Measurements from ENCODE around the gene AHCYL2.

AHCYL2 gene

DNA sequence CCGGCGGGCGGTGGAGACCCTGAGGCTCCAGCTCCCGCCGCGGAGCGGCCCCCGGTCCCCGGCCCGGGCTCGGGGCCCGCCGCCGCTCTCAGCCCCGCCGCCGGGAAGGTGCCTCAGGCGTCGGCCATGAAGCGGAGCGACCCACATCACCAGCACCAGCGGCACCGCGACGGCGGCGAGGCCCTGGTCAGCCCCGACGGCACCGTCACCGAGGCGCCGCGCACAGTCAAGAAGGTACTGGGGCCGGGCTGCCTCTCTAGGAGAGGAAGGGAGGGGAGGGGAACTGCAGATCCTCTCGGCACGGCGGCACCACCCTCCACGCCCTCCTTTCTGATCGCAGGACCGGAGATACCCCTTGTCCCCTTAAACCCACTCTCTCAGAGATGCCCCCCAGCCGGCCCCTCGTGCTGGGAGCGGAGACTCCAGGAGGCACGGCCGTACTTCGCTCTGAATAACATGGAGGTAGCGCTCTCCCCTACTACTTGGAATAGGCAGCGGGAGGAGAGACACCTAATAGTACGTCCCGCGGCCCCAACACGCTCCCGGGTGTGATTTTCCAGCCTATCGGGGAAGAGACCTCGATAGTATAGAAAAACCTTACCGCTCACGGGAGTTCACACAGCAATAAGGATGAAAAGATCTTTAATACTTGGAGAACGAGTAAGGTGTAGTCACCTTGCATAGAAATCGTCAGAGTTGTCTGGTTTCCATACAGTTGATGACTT lies 538 bp downstream of the AHCYL2 start:
- no peaks in the 10 kb centered on the region for H3K27me3 ChIP-seq (ENCODE audit: insufficient read depth, low read length, poor library complexity, severe bottlenecking)
- no peaks in the 10 kb centered on the region for H3K36me3 ChIP-seq (ENCODE audit: insufficient read depth, low read length)
- peak overlapping the region; percentile 95 for H3K4me3 ChIP-seq (ENCODE audit: low read length, poor library complexity, severe bottlenecking)
- peak overlapping the region; percentile 79 for H2AFZ ChIP-seq (ENCODE audit: low read length)
- peak overlapping the region; percentile 84 for H3K4me2 ChIP-seq (ENCODE audit: low read depth, low read length, poor library complexity, severe bottlenecking)
- H4K20me1 ChIP-seq (ENCODE audit: insufficient read depth, low read length, poor library complexity, severe bottlenecking), result no peaks in the 10 kb centered on the region
- H3K9me2 ChIP-seq (replicated peaks; ENCODE audit: low read depth, low read length), result no peaks in the 10 kb centered on the region
- no peaks in the 10 kb centered on the region for H3K9me3 ChIP-seq (ENCODE audit: insufficient read depth, low read depth, low read length)
- peaks cover 34% of the 10 kb centered on the region for H3K4me1 ChIP-seq (ENCODE audit: insufficient read depth, low read length, poor library complexity, severe bottlenecking)
- TF ChIP-seq EZH2phosphoT487 (IDR thresholded peaks at IDR 0.05; ENCODE audit: borderline replicate concordance), result no peak
- TF ChIP-seq, protein P1, sequence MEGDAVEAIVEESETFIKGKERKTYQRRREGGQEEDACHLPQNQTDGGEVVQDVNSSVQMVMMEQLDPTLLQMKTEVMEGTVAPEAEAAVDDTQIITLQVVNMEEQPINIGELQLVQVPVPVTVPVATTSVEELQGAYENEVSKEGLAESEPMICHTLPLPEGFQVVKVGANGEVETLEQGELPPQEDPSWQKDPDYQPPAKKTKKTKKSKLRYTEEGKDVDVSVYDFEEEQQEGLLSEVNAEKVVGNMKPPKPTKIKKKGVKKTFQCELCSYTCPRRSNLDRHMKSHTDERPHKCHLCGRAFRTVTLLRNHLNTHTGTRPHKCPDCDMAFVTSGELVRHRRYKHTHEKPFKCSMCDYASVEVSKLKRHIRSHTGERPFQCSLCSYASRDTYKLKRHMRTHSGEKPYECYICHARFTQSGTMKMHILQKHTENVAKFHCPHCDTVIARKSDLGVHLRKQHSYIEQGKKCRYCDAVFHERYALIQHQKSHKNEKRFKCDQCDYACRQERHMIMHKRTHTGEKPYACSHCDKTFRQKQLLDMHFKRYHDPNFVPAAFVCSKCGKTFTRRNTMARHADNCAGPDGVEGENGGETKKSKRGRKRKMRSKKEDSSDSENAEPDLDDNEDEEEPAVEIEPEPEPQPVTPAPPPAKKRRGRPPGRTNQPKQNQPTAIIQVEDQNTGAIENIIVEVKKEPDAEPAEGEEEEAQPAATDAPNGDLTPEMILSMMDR (conservative IDR thresholded peaks at IDR 0.05; ENCODE audit: low read length), result no peak
- H3F3A ChIP-seq (ENCODE audit: low read depth), result no peaks in the 10 kb centered on the region
- H3K9ac ChIP-seq (ENCODE audit: low read depth, low read length, poor library complexity, severe bottlenecking), result peak overlapping the region; percentile 65
- peaks cover 17% of the 10 kb centered on the region; the same call in 1 of the 2 replicates for H3K79me2 ChIP-seq (ENCODE audit: insufficient read depth, low read length)

DNA sequence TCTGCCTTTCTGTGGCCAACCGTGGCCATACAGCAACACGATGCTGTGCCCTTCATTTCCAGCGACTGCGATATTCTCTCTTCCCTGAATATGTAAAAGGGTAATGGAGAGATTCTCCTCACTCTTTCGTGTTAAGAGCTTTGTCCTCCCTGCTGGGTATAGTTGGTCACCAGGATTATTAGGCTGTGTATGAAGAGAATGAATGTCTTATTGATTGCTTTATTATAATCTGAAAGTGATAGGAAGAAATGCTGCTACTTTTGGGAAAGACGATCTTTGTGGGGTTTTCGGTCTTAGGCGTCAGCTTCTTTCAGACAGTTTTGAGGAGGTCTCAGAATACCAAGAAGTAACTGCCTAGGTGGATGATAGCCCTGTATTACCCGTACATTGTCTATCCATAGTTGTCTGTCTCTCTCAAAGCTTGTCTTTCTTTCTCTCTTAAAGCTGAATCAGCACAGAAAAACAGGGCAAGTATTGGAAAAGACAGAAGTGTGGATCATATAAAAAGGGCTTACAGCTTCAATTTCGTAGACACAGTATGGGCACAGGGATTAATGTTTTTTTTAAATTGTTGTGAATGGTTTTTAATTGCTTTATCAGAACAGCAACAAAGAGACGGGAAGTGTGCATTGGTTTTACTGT lies 1.2 kb downstream of the AHCYL2 start:
- Histone ChIP-seq H3K4me1 (ENCODE audit: insufficient read depth, low read length, poor library complexity, severe bottlenecking) (peaks cover 34% of the 10 kb centered on the region), H3K4me2 (ENCODE audit: low read depth, low read length, poor library complexity, severe bottlenecking) (peak overlapping the region; percentile 84), H3K9me3 (ENCODE audit: insufficient read depth, low read depth, low read length) (no peaks in the 10 kb centered on the region), H4K20me1 (ENCODE audit: insufficient read depth, low read length, poor library complexity, severe bottlenecking) (no peaks in the 10 kb centered on the region), H3F3A (ENCODE audit: low read depth) (no peaks in the 10 kb centered on the region), H3K4me3 (ENCODE audit: low read length, poor library complexity, severe bottlenecking) (peak overlapping the region; percentile 95), H3K9ac (ENCODE audit: low read depth, low read length, poor library complexity, severe bottlenecking) (peak overlapping the region; percentile 65), H2AFZ (ENCODE audit: low read length) (peak overlapping the region; percentile 79), H3K9me2 (replicated peaks; ENCODE audit: low read depth, low read length) (no peaks in the 10 kb centered on the region), H3K79me2 (ENCODE audit: insufficient read depth, low read length) (peaks cover 17% of the 10 kb centered on the region; the same call in 1 of the 2 replicates), H3K36me3 (ENCODE audit: insufficient read depth, low read length) (no peaks in the 10 kb centered on the region), H3K27me3 (ENCODE audit: insufficient read depth, low read length, poor library complexity, severe bottlenecking) (no peaks in the 10 kb centered on the region)
- no peak for TF ChIP-seq EZH2phosphoT487 (IDR thresholded peaks at IDR 0.05; ENCODE audit: borderline replicate concordance)

DNA sequence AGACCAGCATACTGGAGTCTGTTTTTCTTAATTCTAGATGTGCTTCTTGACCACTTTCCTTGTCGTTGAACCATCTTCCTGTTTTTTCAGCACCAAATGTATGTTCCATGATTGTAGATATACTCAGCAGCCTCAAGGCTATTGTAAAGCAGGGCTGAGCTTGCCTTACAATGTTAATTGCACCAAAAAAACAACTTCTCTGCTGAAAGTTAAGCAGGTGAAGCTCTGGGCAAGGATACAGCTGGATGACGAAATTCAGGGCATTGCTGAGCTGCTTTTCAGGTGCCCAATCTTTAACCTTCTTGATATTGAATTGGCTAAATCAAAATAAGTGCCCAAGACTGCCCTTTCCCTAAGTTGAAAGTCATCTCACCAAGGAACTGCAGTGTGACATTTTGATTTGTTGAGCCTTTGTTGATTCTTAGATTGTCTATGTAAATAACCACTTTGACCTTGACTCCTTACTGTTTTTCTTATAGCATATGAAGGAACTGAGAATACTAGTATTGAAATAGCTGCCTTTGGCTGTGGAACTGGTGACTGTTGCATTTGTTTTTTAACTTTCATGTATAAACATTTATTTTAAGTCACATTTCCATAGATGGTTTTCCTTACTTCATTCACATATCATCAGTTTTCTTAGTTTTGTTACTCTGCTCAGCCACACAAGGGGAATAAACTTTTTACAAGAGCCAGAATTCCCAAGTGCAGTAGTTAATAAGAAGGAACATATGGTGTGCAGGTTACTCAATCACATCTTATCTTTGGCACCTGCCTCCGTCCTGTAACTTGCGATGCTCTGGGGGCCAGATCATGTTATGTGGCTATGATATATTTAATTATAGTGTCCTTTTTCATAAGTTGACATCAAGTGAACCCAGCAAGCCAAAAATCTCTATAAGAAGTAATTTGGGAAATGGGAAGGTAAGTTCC lies 3.1 kb downstream of the AHCYL2 start:
- no peaks in the 10 kb centered on the region for H3K27me3 ChIP-seq (ENCODE audit: insufficient read depth, low read length, poor library complexity, severe bottlenecking)
- H3K9me3 ChIP-seq (ENCODE audit: insufficient read depth, low read depth, low read length), result no peaks in the 10 kb centered on the region
- H2AFZ ChIP-seq (ENCODE audit: low read length), result no peak overlapping the region
- no peaks in the 10 kb centered on the region for H3K9me2 ChIP-seq (replicated peaks; ENCODE audit: low read depth, low read length)
- TF ChIP-seq EZH2phosphoT487 (IDR thresholded peaks at IDR 0.05; ENCODE audit: borderline replicate concordance), result no peak
- TF ChIP-seq, protein P1 (conservative IDR thresholded peaks at IDR 0.05; ENCODE audit: low read length), result no peak
- peaks cover 34% of the 10 kb centered on the region for H3K4me1 ChIP-seq (ENCODE audit: insufficient read depth, low read length, poor library complexity, severe bottlenecking)
- peaks cover 17% of the 10 kb centered on the region; the same call in 1 of the 2 replicates for H3K79me2 ChIP-seq (ENCODE audit: insufficient read depth, low read length)
- H3K4me2 ChIP-seq (ENCODE audit: low read depth, low read length, poor library complexity, severe bottlenecking), result peak overlapping the region; percentile 29
- no peaks in the 10 kb centered on the region for H4K20me1 ChIP-seq (ENCODE audit: insufficient read depth, low read length, poor library complexity, severe bottlenecking)
- H3F3A ChIP-seq (ENCODE audit: low read depth), result no peaks in the 10 kb centered on the region
- H3K36me3 ChIP-seq (ENCODE audit: insufficient read depth, low read length), result no peaks in the 10 kb centered on the region
- no peak overlapping the region for H3K9ac ChIP-seq (ENCODE audit: low read depth, low read length, poor library complexity, severe bottlenecking)
- H3K4me3 ChIP-seq (ENCODE audit: low read length, poor library complexity, severe bottlenecking), result no peak overlapping the region

Data from Loucy (cell line).